ENCODE data around the gene CCDC171.
"Not testable (repeated sequence)": the region's sequence is repeated elsewhere in the genome, so short reads cannot be mapped to it uniquely, and the experiment has no call there.

Gene CCDC171

DNA sequence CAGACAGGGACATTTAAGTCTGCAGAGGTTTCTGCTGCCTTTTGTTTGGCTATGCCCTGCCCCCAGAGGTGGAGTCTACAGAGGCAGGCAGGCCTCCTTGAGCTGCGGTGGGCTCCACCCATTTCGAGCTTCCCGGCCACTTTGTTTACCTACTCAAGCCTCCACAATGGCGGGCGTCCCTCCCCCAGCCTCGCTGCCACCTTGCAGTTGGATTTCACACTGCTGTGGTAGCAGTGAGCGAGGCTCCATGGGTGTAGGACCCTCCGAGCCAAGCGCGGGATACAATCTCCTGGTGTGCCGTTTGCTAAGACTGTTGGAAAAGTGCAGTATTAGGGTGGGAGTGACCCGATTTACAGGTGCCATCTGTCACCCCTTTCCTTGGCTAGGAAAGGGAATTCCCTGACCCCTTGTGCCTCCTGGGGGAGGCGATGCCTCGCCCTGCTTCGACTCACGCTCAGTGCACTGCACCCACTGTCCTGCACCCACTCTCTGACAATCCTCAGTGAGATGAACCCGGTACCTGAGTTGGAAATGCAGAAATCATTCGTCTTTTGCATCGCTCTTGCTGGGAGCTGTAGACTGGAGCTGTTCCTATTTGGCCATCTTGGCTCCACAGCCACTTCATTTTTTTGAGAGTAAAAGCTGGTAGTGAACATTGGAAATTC is 48.0 kb downstream of the CCDC171 start:
- peaks cover 26% of the 10 kb centered on the region for H3K36me3 Mint-ChIP-seq
- H3K4me3 Mint-ChIP-seq; H3K27me3 Mint-ChIP-seq; H3K27ac Mint-ChIP-seq; H3K9me3 Mint-ChIP-seq (ENCODE audit: low read depth); H3K4me1 Mint-ChIP-seq (ENCODE audit: low read depth): not testable (repeated sequence)

DNA sequence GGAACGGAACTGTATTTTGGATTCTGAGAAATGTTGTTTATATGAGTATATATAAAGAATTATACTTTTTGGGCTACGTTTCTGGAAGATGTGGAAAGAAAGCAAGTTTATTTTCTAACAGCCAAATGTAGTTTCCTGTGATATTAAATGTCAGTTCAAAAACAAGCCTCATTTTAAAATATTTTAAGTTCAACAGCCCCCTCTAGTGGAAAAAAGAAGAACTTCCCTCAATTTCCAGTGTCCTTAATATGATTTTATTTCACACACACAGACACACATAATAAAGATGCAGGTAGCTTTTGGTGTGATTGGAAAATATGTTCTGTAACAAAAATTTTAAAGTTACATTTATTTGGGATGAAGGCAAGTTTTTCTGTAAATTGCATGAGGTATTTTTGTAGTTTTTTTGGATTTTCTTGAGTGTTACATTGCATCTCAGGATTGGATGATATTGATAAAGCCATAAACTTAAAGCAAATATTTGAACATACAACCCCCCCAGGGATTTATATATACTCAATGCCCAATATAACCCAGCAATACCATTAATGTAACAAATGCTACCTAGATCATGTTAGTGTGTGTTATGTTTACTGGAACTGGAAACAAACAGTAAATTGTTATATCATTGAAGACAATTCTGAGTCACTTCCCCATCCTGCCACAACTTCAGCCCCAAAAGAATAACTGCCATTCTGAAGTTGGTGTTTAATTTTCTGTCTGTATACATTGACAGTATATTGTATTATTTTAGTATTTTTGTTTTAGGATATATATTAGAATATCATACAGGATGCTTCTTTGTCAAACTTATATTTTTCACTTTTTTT is 54.0 kb downstream of the CCDC171 start:
- H3K4me3 Mint-ChIP-seq = no peak overlapping the region
- no peak overlapping the region for H3K27ac Mint-ChIP-seq
- H3K4me1 Mint-ChIP-seq (ENCODE audit: low read depth) = no peaks in the 10 kb centered on the region
- no peaks in the 10 kb centered on the region for H3K9me3 Mint-ChIP-seq (ENCODE audit: low read depth)
- no peaks in the 10 kb centered on the region for H3K27me3 Mint-ChIP-seq
- no peaks in the 10 kb centered on the region for H3K36me3 Mint-ChIP-seq

DNA sequence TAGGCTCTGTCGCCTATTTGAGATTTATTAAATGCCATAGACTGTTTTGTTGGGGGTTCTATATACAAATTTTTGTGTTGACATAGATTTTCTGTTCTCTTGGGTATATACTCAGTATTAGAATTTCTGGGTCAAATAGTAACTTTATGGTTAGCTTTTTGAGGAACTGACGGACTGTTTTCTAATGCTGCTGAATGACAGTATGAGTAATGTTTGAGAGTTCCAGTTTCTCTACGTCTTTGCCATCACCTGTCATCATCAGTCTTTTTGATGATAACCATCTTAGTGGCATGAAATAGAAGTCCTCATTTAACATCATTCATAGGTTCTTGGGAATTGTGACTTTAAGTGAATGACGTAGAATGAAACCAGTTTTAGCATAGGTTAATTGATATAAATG is 60.1 kb downstream of the CCDC171 start:
- no peaks in the 10 kb centered on the region for H3K4me1 Mint-ChIP-seq (ENCODE audit: low read depth)
- peaks cover 6% of the 10 kb centered on the region for H3K36me3 Mint-ChIP-seq
- H3K27ac Mint-ChIP-seq = no peak overlapping the region
- no peaks in the 10 kb centered on the region for H3K9me3 Mint-ChIP-seq (ENCODE audit: low read depth)
- H3K27me3 Mint-ChIP-seq = no peaks in the 10 kb centered on the region
- no peak overlapping the region for H3K4me3 Mint-ChIP-seq

DNA sequence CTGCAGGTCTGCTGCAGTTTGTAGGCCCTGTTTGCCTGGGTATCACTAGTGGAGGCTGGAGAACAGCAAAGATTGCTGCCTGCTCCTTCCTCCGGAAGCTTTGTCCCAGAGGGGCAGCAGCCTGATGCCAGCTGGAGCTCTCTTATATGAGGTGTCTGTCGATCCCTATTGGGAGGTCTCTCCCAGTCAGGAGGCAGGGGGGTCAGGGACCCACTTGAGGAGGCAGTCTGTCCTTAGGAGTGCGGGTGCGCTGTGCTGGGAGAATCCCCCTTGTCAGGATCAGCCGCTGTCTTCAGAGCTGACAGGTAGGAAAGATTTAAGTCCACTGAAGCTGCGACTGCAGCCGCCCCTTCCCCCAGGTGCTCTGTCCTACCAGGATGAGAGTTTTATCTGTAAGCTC is 64.9 kb downstream of the CCDC171 start:
- H3K27ac Mint-ChIP-seq = no peak overlapping the region
- H3K9me3 Mint-ChIP-seq (ENCODE audit: low read depth) = no peaks in the 10 kb centered on the region
- peaks cover 6% of the 10 kb centered on the region for H3K36me3 Mint-ChIP-seq
- H3K4me1 Mint-ChIP-seq (ENCODE audit: low read depth) = no peaks in the 10 kb centered on the region
- H3K4me3 Mint-ChIP-seq = no peak overlapping the region
- no peaks in the 10 kb centered on the region for H3K27me3 Mint-ChIP-seq

DNA sequence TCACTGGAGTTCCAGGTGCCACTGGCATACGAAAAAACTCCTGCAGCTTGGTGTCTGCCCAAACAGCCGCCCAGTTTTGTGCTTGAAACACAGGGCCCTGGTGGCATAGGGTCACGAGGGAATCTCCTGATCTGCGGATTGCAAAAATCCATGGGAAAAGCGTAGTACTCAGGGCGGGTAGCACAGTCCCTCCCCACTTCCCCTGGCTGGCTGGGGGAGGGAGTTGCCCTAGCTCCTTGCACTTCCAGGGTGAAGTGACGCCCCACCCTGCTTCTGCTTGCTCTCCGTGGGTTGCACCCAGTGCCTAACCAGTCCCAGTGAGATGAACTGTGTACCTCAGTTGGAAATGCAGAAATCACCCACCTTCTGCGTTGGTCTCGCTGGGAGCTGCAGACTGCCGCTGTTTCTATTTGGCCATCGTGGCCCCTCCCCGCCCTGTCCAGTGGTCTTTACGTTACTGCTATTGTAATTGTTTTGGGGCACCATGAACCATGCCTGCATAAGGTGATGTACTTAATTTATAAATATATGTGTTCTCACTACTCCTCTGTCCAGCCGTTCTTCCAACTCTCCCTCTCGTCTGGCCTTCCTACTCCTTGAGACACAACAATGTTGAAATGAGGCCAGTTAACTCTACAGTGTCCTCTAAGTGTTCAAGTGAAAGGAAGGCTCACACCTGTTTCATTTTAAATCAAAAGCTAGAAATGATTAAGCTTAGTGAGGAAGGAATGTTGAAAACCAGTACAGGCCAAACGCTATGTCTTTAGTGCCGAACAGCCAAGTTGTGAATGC is 65.9 kb downstream of the CCDC171 start:
- Mint-ChIP-seq H3K9me3 (ENCODE audit: low read depth) (no peaks in the 10 kb centered on the region), H3K27me3 (no peaks in the 10 kb centered on the region), H3K27ac (no peak overlapping the region), H3K4me1 (ENCODE audit: low read depth) (no peaks in the 10 kb centered on the region), H3K36me3 (peaks cover 6% of the 10 kb centered on the region), H3K4me3 (no peak overlapping the region)

DNA sequence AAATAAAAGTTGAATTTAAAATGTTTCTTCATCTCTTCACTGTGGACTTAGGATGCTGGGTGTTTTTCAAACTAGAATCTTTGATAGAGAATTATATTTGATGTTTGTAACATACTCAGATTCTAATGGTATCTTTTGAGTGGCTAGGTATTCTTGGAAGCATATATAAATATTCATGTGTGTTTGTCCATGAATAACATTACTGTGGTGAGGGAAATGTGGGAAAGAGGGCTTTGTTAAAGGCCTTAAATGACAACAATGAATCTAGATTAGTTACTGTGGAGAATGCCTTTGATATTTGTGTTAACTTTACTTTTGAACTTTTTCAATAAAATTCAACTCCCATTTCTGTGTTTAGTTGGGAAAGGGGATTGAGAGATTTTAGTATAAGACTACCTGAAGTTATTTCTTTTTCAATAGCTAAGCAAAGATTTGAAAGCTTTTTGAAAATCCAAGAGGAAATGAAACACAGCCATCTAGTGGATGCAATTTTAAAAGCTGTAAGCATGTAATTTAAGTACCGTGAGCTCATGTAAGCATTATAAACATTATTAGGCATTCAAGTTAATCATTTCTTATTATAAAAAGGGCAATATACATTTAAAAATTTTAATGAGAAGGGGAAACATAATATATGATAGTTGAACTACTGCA is 69.6 kb downstream of the CCDC171 start:
- H3K4me1 Mint-ChIP-seq (ENCODE audit: low read depth) = no peaks in the 10 kb centered on the region
- H3K4me3 Mint-ChIP-seq = no peak overlapping the region
- H3K9me3 Mint-ChIP-seq (ENCODE audit: low read depth) = no peaks in the 10 kb centered on the region
- no peak overlapping the region for H3K27ac Mint-ChIP-seq
- peaks cover 5% of the 10 kb centered on the region for H3K36me3 Mint-ChIP-seq
- H3K27me3 Mint-ChIP-seq = no peaks in the 10 kb centered on the region

DNA sequence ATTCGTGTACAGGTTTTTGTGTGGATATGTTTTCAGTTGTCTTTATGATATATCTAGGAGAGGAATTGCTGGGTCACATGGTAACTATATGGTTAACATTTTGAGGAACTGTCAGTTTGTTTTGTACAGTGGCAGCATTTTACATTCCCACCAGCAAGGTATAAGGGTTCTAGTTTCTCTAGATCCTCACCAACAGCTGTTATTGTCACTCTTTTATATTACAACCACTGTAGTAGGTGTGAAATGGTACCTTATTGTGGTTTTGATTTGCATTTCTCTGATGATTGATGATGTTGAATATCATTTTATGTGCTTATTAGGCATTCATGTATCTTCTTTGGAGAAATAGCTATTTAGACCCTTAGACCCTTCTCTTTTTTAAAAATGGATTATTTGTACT is 82.9 kb downstream of the CCDC171 start:
- Mint-ChIP-seq H3K4me3 (no peak overlapping the region), H3K9me3 (ENCODE audit: low read depth) (no peaks in the 10 kb centered on the region), H3K27me3 (no peaks in the 10 kb centered on the region), H3K36me3 (no peaks in the 10 kb centered on the region), H3K27ac (no peak overlapping the region), H3K4me1 (ENCODE audit: low read depth) (no peaks in the 10 kb centered on the region)

DNA sequence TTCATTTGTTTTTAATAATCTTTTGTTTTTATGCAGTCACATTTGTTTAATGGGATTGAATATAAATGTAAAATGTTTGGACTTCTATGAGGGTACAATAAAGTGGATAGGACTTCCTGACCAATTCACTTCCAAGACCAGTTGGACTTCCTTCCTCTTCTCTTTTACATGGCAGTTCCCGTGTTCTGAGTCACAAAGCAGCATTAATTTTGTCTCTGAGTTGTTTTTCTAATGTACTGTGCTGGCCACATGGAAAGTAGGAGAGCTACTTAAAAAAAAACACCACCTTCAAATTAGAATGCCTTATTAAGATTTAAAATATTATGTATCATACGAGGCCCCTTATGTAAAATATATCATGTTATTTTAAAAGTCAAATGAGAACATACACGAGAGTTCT is 87.3 kb downstream of the CCDC171 start:
- Mint-ChIP-seq H3K27me3 (no peaks in the 10 kb centered on the region), H3K36me3 (no peaks in the 10 kb centered on the region), H3K27ac (no peak overlapping the region), H3K9me3 (ENCODE audit: low read depth) (no peaks in the 10 kb centered on the region), H3K4me1 (ENCODE audit: low read depth) (no peaks in the 10 kb centered on the region), H3K4me3 (no peak overlapping the region)

DNA sequence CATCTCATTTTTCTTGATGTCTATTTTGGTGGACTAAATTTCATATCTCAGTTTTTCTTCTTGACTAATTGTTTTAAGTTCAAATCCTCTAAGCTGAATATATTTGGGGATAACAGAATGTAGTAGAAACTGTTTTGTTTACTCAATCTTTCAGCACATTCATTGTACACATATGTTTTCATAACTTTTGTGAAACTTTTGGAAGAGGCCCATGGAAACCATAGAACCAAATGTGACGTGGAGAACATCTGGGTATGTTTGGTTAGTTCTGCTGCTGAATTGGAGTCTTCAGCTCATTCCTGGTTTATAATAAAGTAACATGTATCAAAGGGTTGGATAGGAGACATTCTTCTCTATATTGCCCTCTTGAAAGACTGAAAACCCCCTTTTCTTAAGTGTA is 88.4 kb downstream of the CCDC171 start:
- no peaks in the 10 kb centered on the region for H3K4me1 Mint-ChIP-seq (ENCODE audit: low read depth)
- no peak overlapping the region for H3K4me3 Mint-ChIP-seq
- no peaks in the 10 kb centered on the region for H3K27me3 Mint-ChIP-seq
- H3K27ac Mint-ChIP-seq = no peak overlapping the region
- H3K9me3 Mint-ChIP-seq (ENCODE audit: low read depth) = peaks cover 2% of the 10 kb centered on the region
- H3K36me3 Mint-ChIP-seq = peaks cover 4% of the 10 kb centered on the region

DNA sequence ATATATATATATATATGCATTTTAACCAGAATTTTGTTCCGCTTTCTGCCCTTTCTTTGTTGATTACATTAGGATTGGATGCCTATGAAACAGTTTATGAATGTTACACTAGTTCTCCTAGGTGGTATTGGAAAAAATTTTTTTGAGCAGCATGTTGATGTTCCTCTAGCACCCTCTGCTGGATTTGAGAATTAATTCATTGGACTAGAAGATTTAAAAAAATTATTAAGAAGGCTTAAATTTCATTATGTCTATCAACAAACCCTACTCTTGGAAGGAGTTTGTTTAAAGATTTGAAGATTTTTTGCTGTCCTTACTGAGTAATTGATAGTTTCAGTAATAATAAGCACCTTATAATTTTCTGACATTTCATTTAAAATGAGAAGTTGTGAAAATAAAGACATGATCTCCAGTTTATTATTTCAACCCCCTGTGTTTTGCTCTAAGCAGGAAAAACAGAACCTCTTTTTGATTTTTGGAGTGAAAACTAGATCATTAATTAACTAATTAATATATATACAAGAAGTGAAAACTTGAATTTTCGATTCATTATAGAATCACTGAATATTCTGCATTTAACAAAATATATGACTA is 89.6 kb downstream of the CCDC171 start:
- H3K27me3 Mint-ChIP-seq = no peaks in the 10 kb centered on the region
- no peaks in the 10 kb centered on the region for H3K4me1 Mint-ChIP-seq (ENCODE audit: low read depth)
- H3K9me3 Mint-ChIP-seq (ENCODE audit: low read depth) = peaks cover 4% of the 10 kb centered on the region
- no peak overlapping the region for H3K27ac Mint-ChIP-seq
- H3K4me3 Mint-ChIP-seq = no peak overlapping the region
- H3K36me3 Mint-ChIP-seq = peaks cover 4% of the 10 kb centered on the region

DNA sequence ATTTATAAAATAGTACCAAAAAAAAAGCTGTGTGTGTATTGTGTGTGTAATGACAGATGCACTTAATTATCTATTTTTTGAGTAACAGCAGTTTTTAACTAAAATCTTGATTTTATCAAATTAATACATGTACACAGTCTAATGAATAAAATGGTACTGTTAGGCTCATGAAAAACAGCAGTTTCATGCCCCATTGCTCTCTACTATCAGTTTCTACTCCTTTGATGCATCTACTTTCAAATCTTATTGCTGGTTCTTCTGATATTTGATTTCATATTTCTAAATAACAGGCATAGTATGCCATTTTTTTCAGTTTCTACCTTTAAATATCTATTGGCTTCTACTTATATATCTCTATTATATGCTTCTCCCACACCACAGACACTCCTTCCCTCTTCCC is 117.4 kb downstream of the CCDC171 start:
- peaks cover 16% of the 10 kb centered on the region for H3K36me3 Mint-ChIP-seq
- H3K27ac Mint-ChIP-seq = no peak overlapping the region
- H3K9me3 Mint-ChIP-seq (ENCODE audit: low read depth) = peaks cover 5% of the 10 kb centered on the region
- H3K4me3 Mint-ChIP-seq = no peak overlapping the region
- H3K4me1 Mint-ChIP-seq (ENCODE audit: low read depth) = no peaks in the 10 kb centered on the region
- H3K27me3 Mint-ChIP-seq = no peaks in the 10 kb centered on the region

DNA sequence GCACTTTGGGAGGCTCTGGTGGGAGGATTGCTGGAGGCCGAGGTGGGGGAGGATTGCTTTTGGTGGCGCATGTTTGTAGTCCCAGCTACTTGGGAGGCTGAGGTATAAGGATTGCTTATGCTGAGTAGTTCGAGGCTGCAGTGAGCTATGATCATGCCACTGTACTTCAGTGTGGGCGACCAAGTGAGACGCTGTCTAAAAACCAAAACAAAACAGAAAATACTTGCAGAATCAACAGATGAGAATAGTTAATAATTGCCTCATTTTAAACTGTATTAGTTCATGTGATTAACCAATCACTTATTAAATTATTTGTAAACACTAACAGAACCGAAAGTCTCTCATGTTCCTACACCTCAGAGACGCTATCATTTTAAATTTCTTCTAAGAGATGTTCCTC is 118.1 kb downstream of the CCDC171 start:
- Mint-ChIP-seq H3K9me3 (ENCODE audit: low read depth) (peaks cover 5% of the 10 kb centered on the region), H3K27me3 (no peaks in the 10 kb centered on the region), H3K36me3 (peaks cover 20% of the 10 kb centered on the region), H3K4me1 (ENCODE audit: low read depth) (no peaks in the 10 kb centered on the region), H3K4me3 (no peak overlapping the region), H3K27ac (no peak overlapping the region)

DNA sequence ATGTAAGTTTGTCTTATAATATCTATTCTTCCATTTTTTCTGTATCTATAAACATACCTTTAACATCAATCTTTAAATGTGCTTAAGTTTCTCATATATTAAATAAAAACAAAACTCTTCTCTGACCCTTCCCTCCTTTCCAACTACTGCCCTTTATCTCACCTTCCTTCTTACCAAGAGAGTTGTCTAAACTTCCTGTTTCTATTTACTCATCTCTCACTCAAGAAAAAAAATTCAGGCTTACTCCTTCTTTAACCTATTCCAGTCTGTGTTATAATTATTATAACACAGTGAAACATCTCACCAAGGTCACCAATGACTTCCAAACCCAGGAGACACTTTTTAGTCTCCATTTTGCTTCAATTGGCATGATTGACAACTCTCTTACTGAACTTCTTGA is 140.9 kb downstream of the CCDC171 start:
- Mint-ChIP-seq H3K36me3 (peaks cover 6% of the 10 kb centered on the region), H3K27me3 (no peaks in the 10 kb centered on the region), H3K27ac (no peak overlapping the region), H3K4me3 (no peak overlapping the region), H3K9me3 (ENCODE audit: low read depth) (peaks cover 4% of the 10 kb centered on the region), H3K4me1 (ENCODE audit: low read depth) (no peaks in the 10 kb centered on the region)

DNA sequence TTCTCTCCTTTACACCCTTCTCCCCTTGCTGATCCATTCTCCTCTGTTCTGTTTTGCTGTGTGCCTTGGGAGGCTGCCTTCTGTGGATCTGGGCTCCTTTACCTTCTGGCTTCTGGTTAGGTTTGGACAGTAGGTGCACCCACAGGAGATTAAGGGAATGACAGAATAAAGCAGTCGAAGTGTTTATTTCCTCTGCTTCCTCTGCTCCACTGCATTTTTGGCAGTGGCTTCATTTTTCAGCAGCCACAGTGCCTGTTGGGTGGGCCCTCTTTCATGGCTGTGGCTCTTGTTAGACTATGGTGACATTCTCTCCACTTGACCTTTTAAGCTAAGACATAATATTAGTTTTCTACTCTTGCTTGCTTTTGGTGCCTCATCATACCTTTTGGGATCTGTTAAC is 144.1 kb downstream of the CCDC171 start:
- H3K27ac Mint-ChIP-seq = no peak overlapping the region
- H3K4me1 Mint-ChIP-seq (ENCODE audit: low read depth) = no peaks in the 10 kb centered on the region
- no peak overlapping the region for H3K4me3 Mint-ChIP-seq
- H3K36me3 Mint-ChIP-seq = peaks cover 15% of the 10 kb centered on the region
- no peaks in the 10 kb centered on the region for H3K27me3 Mint-ChIP-seq
- H3K9me3 Mint-ChIP-seq (ENCODE audit: low read depth) = peaks cover 6% of the 10 kb centered on the region

Measured in activated naive CD8-positive, alpha-beta T cell (primary cell).